Natural killer cell (primary cell): ENCODE data around the gene TPRA1. TPM values are rescaled to one million over a fixed set of nuclear protein-coding genes. Genes with fewer than 3 reads are reported as not detected.
A peak's percentile ranks its signal among the peaks of the same experiment; 100 is the strongest.

Experiments used
- ATAC-seq, 3 donors: fragments of 150-1000 bp in 2 of 3; fragments of 200-7000 bp in 1 of 3; cut with Tn5 transposase; 1 replicate in 1 of 3; 2 replicates in 2 of 3; pipeline ENCODE4 v1.10.0; 2021; ENCODE audit warnings: mild to moderate bottlenecking in 2 of 3, moderate library complexity in 2 of 3
- DNase-seq, 2 donors: peaks; one replicate each; pipeline versions ENCODE4 v3.0.0 to v3.0.0-alpha.2; 2013 to 2021; ENCODE audit warnings: mixed read lengths in 1 of 2
- H3K27ac ChIP-seq: one replicate; pipeline ENCODE4 v1.5.1; 2013; ENCODE audit warnings: mild to moderate bottlenecking, low read length
- H3K27me3 ChIP-seq: one replicate; pipeline ENCODE4 v1.6.1; 2013; ENCODE audit warnings: low read length; ENCODE audit not compliant: control insufficient read depth, insufficient read depth
- H3K36me3 ChIP-seq: one replicate; pipeline ENCODE4 v1.6.1; 2013; ENCODE audit warnings: low read length; ENCODE audit not compliant: control insufficient read depth, insufficient read depth
- H3K4me1 ChIP-seq: one replicate; pipeline ENCODE4 v1.6.1; 2013; ENCODE audit warnings: low read length; ENCODE audit not compliant: control insufficient read depth, insufficient read depth
- H3K4me3 ChIP-seq: one replicate; pipeline ENCODE4 v1.5.1; 2013; ENCODE audit warnings: low read length
- H3K9me3 ChIP-seq: one replicate; pipeline ENCODE4 v1.6.1; 2013; ENCODE audit warnings: low read length; ENCODE audit not compliant: control insufficient read depth, insufficient read depth
- H3K27ac Mint-ChIP-seq, 2 donors: one replicate each; pipeline ENCODE4 v1.8.0; 2022; ENCODE audit warnings: mild to moderate bottlenecking in 2 of 2, mixed read lengths in 2 of 2, moderate library complexity in 1 of 2
- H3K27me3 Mint-ChIP-seq, 2 donors: one replicate each; pipeline ENCODE4 v1.8.0; 2022; ENCODE audit warnings: low read depth in 2 of 2, mixed read lengths in 2 of 2
- H3K36me3 Mint-ChIP-seq: one replicate; pipeline ENCODE4 v1.8.0; 2022; ENCODE audit warnings: mixed read lengths
- H3K4me1 Mint-ChIP-seq, 2 donors: one replicate each; pipeline ENCODE4 v1.8.0; 2022; ENCODE audit warnings: mixed read lengths in 2 of 2
- H3K4me3 Mint-ChIP-seq: one replicate; pipeline ENCODE4 v1.8.0; 2022; ENCODE audit warnings: mild to moderate bottlenecking, moderate library complexity, mixed read lengths
- H3K9me3 Mint-ChIP-seq, 2 donors: one replicate each; pipeline ENCODE4 v1.8.0; 2022; ENCODE audit warnings: mixed read lengths in 2 of 2
- WGBS: methylation state at CpG from one replicate; pipeline ENCODE4 v1.1.7; 2013; ENCODE audit warnings: missing lambda C conversion rate; ENCODE audit not compliant: insufficient coverage; 5-methylcytosine and 5-hydroxymethylcytosine counted together
- intact Hi-C: fragments of 100-400 bp; cut with micrococcal nuclease; formaldehyde crosslinking; loops from one replicate; pipeline ENCODE4 v1.14.2; 2022
- total RNA-seq, 4 donors: library from RNA; stranded (reverse); fragments of 120-200 nt in 1 of 4; gene quantifications; one replicate each; pipeline versions ENCODE4 v1.2.3 to v1.2.4, GENCODE V29; 2013 to 2022
- TF ChIP-seq, protein P1 (sequence below): fragments of 200-600 bp; IDR thresholded peaks from one replicate; pipeline ENCODE4 v1.8.0; 2022; ENCODE audit warnings: antibody characterized with exemption

The TPRA1 gene
- total RNA-seq, 3 donors from 2014 or later (not counting 1 experiment from before 2014, with no cell fraction given) = 15.4 to 22.7 (median 22.1) TPM

DNA sequence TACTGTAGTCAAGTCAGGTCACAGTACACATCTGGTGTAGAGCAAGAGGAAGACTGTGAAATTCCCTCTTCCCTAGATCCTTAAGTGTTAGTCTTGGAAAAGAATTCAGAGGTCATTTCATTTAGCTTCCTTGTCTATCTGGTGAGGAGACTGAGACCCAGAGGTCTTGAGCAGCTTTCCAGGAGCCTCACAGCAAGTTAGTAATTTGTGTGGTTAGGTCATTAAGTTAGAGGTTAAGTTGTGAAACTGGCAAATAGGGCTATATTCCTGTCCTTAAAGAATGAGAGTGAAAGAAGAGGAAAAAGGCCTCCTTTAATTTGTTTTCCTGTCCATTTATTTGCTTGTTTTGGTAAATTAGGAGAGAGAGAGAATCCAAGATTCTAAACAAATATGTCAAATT lies 47.4 kb upstream of the TPRA1 start:
- H3K4me3 Mint-ChIP-seq = no peak overlapping the region
- TF ChIP-seq, protein P1, sequence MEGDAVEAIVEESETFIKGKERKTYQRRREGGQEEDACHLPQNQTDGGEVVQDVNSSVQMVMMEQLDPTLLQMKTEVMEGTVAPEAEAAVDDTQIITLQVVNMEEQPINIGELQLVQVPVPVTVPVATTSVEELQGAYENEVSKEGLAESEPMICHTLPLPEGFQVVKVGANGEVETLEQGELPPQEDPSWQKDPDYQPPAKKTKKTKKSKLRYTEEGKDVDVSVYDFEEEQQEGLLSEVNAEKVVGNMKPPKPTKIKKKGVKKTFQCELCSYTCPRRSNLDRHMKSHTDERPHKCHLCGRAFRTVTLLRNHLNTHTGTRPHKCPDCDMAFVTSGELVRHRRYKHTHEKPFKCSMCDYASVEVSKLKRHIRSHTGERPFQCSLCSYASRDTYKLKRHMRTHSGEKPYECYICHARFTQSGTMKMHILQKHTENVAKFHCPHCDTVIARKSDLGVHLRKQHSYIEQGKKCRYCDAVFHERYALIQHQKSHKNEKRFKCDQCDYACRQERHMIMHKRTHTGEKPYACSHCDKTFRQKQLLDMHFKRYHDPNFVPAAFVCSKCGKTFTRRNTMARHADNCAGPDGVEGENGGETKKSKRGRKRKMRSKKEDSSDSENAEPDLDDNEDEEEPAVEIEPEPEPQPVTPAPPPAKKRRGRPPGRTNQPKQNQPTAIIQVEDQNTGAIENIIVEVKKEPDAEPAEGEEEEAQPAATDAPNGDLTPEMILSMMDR = no peak
- Histone ChIP-seq H3K27ac (no peak overlapping the region), H3K4me1 (peaks cover 11% of the 10 kb centered on the region), H3K9me3 (no peaks in the 10 kb centered on the region), H3K27me3 (no peaks in the 10 kb centered on the region), H3K36me3 (no peaks in the 10 kb centered on the region), H3K4me3 (no peak overlapping the region)
- peaks cover 18% of the 10 kb centered on the region in 2 donors for H3K4me1 Mint-ChIP-seq
- ATAC-seq (no peak), DNase-seq (no peak)
- no peaks in the 10 kb centered on the region for H3K9me3 Mint-ChIP-seq
- peak overlapping the region; percentile 39 to 61 for H3K27ac Mint-ChIP-seq
- peaks cover 9 to 12% of the 10 kb centered on the region in 2 donors for H3K27me3 Mint-ChIP-seq
- no peaks in the 10 kb centered on the region for H3K36me3 Mint-ChIP-seq
- intact Hi-C loops = no loop called here

- Histone ChIP-seq H3K9me3 (no peaks in the 10 kb centered on the region), H3K4me3 (no peak overlapping the region), H3K27me3 (no peaks in the 10 kb centered on the region), H3K4me1 (peaks cover 11% of the 10 kb centered on the region), H3K27ac (no peak overlapping the region), H3K36me3 (no peaks in the 10 kb centered on the region)
- Mint-ChIP-seq H3K27me3 (peaks cover 9 to 12% of the 10 kb centered on the region in 2 donors), H3K9me3 (no peaks in the 10 kb centered on the region), H3K4me3 (no peak overlapping the region), H3K27ac (peak overlapping the region; percentile 39 to 61), H3K4me1 (peaks cover 18% of the 10 kb centered on the region in 2 donors), H3K36me3 (no peaks in the 10 kb centered on the region)
- TF ChIP-seq, protein P1 = no peak
- intact Hi-C loops = no loop called here
- 26% methylated on average over 3 of the region's 3 CpGs for WGBS
- peak in 1 of 2 donors; percentile 59 for DNase-seq
- ATAC-seq = peak; percentile 85 to 96 (median 88)
Measured at GRCh38 chr3:127637546-127637945, 47.0 kb upstream of the TPRA1 start.

DNA sequence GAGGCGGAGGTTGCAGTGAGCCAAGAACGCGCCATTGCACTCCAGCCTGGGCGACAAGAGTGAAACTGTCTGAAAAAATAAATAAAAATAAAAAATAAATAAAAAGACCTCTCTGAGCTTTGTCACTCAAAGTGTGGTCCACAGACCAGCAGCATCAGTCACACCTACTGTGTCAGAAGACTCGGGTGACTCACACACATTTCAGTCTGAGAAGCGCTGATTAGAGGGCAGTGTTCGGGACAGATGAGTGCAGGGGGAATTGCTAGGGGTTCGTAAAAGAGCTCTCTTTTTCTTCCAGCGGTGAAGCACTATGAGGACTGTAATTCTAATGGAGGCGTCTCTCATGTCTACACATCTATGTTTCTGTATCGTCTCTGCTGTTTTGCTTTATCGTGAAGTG lies 44.1 kb upstream of the TPRA1 start:
- peaks cover 25% of the 10 kb centered on the region for H3K4me1 ChIP-seq
- intact Hi-C loops = no loop called here

More for the DNA sequence above, 44.1 kb upstream of the TPRA1 start:
- H3K27me3 Mint-ChIP-seq = peaks cover 17 to 27% of the 10 kb centered on the region in 2 donors
- Histone ChIP-seq H3K27ac (no peak overlapping the region), H3K9me3 (no peaks in the 10 kb centered on the region), H3K27me3 (peaks cover 2% of the 10 kb centered on the region), H3K4me3 (no peak overlapping the region), H3K36me3 (no peaks in the 10 kb centered on the region)
- ATAC-seq (no peak), DNase-seq (no peak)
- H3K4me3 Mint-ChIP-seq = no peak overlapping the region
- WGBS = 92% methylated on average over 8 of the region's 12 CpGs
- TF ChIP-seq, protein P1 = no peak
- H3K27ac Mint-ChIP-seq = no peak overlapping the region
- peaks cover 33 to 40% of the 10 kb centered on the region in 2 donors for H3K4me1 Mint-ChIP-seq
- no peaks in the 10 kb centered on the region for H3K36me3 Mint-ChIP-seq
- H3K9me3 Mint-ChIP-seq = no peaks in the 10 kb centered on the region
